ENCODE measurements around the gene KHDC4. TPM values are rescaled to one million over a fixed set of nuclear protein-coding genes. Genes with fewer than 3 reads are reported as not detected.

The KHDC4 gene
- total RNA-seq, 1 experiment from 2014 or later = 93.3 TPM

- Histone ChIP-seq H3K27me3 (replicated peaks; ENCODE audit: insufficient read depth, low read depth, low read length, poor library complexity) (no peaks in the 10 kb centered on the region), H3K36me3 (ENCODE audit: insufficient read depth, low read length, poor library complexity, severe bottlenecking) (peaks cover 14% of the 10 kb centered on the region), H3K27ac (ENCODE audit: low read depth, low read length, poor library complexity, severe bottlenecking) (peak overlapping the region; percentile 95), H3K4me1 (ENCODE audit: insufficient read depth, low read length, poor library complexity, severe bottlenecking) (peaks cover 61% of the 10 kb centered on the region), H3K9me3 (ENCODE audit: low read depth, low read length, poor library complexity, severe bottlenecking) (no peaks in the 10 kb centered on the region), H3K4me3 (ENCODE audit: low read depth, low read length, poor library complexity, severe bottlenecking) (peak overlapping the region; percentile 95)
- no peak for DNase-seq (ENCODE audit: low spot score)
- intact Hi-C loops (cut with micrococcal nuclease; ENCODE audit: unreplicated experiment) = loop anchor here (5.0 kb wide), 1 partner anchor 32 kb away; the partner anchor contains the start of gene RXFP4
- POLR2A ChIA-PET (ENCODE audit: low non-redundant PET) = interaction anchor here (0.5 to 0.7 kb wide), 2 partner anchors 20 to 103 kb away, joined by 4 to 5 read pairs; no protein-coding TSS in a partner anchor
- no peak for TF ChIP-seq EZH2 (IDR thresholded peaks at IDR 0.05; ENCODE audit: borderline replicate concordance, low read depth, low read length, poor library complexity, severe bottlenecking)
- TF ChIP-seq, protein P1, sequence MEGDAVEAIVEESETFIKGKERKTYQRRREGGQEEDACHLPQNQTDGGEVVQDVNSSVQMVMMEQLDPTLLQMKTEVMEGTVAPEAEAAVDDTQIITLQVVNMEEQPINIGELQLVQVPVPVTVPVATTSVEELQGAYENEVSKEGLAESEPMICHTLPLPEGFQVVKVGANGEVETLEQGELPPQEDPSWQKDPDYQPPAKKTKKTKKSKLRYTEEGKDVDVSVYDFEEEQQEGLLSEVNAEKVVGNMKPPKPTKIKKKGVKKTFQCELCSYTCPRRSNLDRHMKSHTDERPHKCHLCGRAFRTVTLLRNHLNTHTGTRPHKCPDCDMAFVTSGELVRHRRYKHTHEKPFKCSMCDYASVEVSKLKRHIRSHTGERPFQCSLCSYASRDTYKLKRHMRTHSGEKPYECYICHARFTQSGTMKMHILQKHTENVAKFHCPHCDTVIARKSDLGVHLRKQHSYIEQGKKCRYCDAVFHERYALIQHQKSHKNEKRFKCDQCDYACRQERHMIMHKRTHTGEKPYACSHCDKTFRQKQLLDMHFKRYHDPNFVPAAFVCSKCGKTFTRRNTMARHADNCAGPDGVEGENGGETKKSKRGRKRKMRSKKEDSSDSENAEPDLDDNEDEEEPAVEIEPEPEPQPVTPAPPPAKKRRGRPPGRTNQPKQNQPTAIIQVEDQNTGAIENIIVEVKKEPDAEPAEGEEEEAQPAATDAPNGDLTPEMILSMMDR (conservative IDR thresholded peaks at IDR 0.05; ENCODE audit: low read depth, low read length) = no peak
- CTCF ChIA-PET = interaction anchor here (1.0 kb wide), 1 partner anchor 15 kb away, joined by 3 read pairs; no protein-coding TSS in a partner anchor
- no TSS peak for BruUV-seq (replicated peaks)
These were observed 40.2 kb upstream of the KHDC4 start for GRCh38 chr1:155974208-155975115.

GRCh38 chr1:155973723-155974122, 39.5 kb upstream of the KHDC4 start:
- POLR2A ChIA-PET (ENCODE audit: low non-redundant PET) = interaction anchor here (0.7 kb wide), 1 partner anchor 102 kb away, joined by 4 read pairs; no protein-coding TSS in a partner anchor

More at GRCh38 chr1:155973723-155974122, 39.5 kb upstream of the KHDC4 start:
- intact Hi-C loops (cut with micrococcal nuclease; ENCODE audit: unreplicated experiment) = no loop called here
- H3K36me3 ChIP-seq (ENCODE audit: insufficient read depth, low read length, poor library complexity, severe bottlenecking) = peaks cover 22% of the 10 kb centered on the region
- H3K4me1 ChIP-seq (ENCODE audit: insufficient read depth, low read length, poor library complexity, severe bottlenecking) = peaks cover 61% of the 10 kb centered on the region
- no peak overlapping the region for H3K27ac ChIP-seq (ENCODE audit: low read depth, low read length, poor library complexity, severe bottlenecking)
- H3K9me3 ChIP-seq (ENCODE audit: low read depth, low read length, poor library complexity, severe bottlenecking) = no peaks in the 10 kb centered on the region
- TF ChIP-seq EZH2 (IDR thresholded peaks at IDR 0.05; ENCODE audit: borderline replicate concordance, low read depth, low read length, poor library complexity, severe bottlenecking) = no peak
- TF ChIP-seq, protein P1 (conservative IDR thresholded peaks at IDR 0.05; ENCODE audit: low read depth, low read length) = no peak
- DNase-seq (ENCODE audit: low spot score) = no peak
- CTCF ChIA-PET = interaction anchor here (1.0 kb wide), 1 partner anchor 16 kb away, joined by 3 read pairs; no protein-coding TSS in a partner anchor
- H3K4me3 ChIP-seq (ENCODE audit: low read depth, low read length, poor library complexity, severe bottlenecking) = no peak overlapping the region
- no peaks in the 10 kb centered on the region for H3K27me3 ChIP-seq (replicated peaks; ENCODE audit: insufficient read depth, low read depth, low read length, poor library complexity)
- BruUV-seq (replicated peaks) = no TSS peak
